GM11168 (cell line): ENCODE results near the gene DOK1.

Experiments used
- in situ Hi-C: fragments of 300-500 bp; cut with MboI; formaldehyde crosslinking; loops from one replicate; pipeline ENCODE4 v1.12.0; 2022; ENCODE audit warnings: low sequenced_read_pairs; ENCODE audit not compliant: unreplicated experiment

DOK1 gene

DNA sequence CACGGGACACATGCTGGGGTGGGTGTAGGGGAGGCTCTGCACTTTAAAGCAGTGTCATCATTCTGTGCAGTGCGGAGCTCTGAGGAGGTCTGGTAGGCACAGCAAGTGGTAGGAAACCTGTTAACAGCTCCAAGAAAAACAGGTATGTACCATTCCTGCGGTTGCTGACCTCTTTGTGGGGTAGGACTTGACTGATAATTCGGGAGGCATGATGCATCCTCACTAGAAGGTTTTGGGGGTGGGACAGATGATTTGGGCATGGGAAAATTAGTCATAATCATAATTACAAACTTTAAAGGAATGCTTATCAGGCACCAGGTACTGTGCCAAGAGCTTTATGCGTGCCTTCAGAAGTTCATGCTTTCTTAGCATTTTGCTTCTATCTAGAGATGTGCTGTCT, 9.7 kb downstream of the DOK1 start:
- in situ Hi-C loops: no loop called here

DNA sequence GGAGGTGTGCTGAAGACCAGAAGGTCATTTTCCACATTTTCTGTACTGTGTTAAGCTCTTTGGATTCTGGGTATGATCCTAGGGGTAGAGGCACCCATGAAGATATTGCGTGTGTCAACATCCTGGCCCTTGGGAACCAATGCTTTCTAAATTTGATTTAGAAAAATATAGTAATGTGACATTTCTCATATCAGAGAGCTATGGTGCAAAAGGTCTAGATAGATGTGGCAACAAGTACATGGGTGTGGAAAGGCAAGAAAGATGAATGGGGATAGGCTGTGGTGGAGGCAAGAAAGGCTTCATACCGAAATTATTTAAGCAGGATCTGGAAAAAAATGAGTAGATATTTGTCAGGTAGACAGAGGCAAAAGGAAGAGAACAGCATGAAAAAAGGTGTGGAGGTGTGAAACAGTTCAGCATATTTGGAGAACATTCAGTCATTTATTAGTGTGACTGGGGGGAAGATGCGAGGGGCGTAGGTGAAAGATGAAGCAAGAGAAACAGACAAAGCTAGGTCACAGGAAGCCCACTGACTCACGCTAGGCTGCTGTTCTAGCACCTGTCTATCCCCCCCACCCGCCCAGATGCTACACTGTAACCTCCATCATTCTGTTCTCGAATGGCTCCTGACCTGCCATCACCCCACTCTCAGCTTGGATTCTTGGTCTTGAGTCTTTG, 11.7 kb downstream of the DOK1 start:
- in situ Hi-C loops: no loop called here

DNA sequence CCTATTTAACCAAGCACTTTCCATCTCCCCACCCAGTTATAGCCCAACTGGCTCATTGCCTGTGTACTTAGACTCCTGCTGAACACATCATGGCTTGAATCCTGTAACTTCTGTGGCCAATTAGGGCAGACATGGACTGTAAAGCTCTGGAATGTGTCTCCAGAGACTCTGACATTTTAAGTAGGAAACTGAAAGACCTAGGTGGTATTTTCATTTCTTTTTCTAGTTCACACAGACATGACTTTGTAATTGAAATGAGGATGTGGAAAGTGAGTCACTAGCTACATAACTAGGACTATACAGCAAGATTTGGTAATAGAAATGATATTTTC, 12.2 kb downstream of the DOK1 start:
- in situ Hi-C loops: no loop called here

DNA sequence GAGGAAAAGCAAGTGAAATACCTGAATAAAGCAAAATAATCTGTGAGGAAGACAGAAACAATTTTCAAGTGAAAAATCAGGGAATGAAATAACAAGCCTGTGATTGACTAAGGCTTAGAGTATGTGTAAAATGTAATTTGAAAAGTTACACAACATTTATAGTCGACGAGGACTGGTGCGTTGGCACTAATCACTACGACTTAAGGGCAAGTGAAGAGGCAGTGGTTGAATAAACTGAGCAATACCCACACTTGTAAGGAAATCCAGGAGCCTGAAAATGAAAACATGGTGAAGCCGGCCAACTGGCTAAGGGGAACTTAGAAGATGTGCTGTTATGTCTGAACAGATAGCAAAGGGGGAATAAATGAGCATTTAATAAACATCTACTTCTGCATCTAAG, 13.4 kb downstream of the DOK1 start:
- in situ Hi-C loops: no loop called here

DNA sequence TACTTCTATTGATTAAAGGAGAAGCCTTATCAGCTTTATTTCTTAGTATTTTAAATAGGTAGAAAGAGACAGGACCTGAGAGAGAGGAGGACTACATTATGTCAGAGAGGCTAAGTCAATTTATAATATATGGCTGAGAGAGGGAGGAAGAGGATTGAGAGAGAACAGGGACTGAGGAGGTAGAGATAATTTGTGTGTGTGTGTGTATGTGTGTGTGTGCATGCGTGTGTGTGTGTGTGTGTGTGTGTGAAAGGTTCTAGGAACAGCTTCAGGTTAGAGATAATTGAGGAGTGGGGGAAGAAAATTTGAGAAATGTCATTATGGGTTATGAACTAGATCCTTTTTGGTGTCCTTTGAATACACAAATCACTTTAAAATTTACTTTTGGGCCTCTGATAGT, 15.2 kb downstream of the DOK1 start:
- in situ Hi-C loops: no loop called here

DNA sequence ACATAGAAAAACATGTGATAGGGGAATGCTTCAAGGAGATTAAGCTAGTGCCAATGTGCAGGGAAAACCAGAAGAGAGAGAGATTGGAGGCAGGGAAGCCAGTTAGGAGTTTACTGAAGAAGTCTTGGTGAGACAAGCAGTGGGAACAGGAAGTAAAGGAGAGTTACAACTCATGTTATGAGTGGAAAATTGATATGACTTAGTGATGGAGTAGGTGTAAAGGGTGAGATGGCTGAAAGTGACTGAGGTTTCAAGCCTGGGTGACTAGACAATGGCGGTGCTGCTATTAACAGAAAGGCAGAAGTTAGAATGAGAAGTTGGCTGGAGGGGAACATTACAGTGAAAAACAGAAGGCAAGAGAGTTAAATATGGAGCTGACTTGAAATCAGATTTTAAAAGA, 16.5 kb downstream of the DOK1 start:
- in situ Hi-C loops: no loop called here

DNA sequence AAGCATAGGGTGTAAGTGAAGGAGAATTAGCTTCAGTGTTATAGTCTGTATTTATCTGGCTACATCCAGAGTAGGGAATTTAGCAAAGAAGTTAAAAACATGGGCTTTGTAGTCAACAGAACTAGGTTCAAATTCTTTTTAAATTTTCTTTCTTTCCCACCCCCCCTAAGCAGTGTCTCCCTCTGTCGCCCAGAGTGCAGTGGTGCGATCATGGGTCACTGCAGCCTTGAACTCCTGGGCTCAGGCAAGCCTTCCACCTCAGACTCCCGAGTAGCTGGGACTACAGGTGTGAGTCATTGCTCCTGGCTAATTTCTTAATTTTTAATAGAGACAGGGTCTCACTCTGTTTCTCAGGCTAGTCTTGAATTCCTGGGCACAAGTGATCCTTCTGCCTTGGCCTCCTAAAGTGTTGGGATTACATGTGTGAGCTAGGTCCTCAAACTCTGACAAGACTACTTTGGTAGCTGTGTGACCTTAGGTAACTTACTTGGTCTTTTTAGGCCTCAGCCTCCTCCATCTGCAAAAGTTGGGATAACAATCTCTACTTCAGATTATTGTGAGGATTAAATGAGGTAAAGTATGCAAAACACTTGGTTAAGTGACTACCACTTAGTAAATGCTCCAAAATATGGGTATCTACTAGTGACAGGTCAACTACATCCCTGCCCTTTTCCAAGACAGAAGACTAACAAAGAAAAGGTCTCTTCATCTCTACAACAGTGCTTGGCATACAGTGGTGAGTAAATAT, 17.8 kb downstream of the DOK1 start:
- in situ Hi-C loops: no loop called here

DNA sequence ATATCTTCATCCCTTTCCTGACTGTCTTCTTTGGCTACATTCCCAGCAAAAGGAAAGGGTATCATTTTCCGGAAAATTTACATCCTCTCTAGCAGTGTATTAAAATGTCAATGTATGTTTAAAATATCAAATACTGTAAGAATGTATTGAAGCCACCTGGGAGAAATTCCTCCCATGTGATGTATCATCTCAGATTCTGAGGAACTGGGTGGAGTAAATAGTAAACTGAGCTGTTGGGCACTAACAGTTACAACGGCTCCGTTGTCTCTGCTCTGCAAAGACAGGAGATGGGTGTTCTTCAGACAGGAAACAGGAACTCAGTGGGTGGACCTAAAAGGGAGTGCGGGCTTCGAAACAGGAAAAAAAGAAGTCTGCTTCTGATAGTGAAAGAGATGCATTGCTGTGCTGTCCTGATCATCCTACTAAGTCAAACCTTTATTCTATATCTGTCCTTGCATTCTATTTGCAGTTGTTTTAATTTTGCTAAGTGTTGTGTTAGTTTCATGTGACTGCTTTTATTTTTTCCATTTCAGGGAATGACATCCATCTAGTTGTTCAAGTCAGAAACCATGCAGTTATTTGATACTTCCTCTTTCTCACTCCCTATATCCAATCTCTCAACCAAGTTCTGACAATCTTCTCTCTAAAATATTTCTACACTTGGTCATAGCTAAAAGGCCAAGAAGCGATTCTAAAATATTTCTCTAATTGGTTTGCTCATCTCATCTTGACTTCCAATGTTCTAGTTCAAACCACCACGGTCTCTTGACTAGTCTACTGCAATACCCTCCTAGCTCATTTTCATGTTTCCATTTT, 19.4 kb downstream of the DOK1 start:
- in situ Hi-C loops: no loop called here

DNA sequence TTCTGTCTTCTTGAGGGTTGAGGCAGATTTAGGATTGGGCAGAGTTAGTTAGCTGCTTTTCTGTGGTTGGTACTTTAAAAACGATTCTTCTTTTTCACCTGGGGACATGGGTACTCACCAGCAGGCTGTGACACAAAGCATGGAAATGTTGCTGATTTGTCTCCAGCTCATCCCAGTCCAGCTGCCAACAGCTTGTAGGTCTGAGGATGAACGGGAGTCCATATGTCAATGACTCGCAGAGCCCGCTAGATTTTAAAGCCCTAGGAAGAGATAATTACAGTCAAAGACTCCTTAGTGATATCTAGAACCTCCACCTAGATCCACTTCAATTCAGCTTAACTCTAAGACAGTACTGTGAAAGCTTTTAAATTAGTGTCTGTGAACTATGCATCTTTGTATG, 20.8 kb downstream of the DOK1 start:
- in situ Hi-C loops: loop anchor here (5.0 kb wide), 1 partner anchor 93 kb away; the partner anchor contains the start of genes CCDC142 and TTC31

DNA sequence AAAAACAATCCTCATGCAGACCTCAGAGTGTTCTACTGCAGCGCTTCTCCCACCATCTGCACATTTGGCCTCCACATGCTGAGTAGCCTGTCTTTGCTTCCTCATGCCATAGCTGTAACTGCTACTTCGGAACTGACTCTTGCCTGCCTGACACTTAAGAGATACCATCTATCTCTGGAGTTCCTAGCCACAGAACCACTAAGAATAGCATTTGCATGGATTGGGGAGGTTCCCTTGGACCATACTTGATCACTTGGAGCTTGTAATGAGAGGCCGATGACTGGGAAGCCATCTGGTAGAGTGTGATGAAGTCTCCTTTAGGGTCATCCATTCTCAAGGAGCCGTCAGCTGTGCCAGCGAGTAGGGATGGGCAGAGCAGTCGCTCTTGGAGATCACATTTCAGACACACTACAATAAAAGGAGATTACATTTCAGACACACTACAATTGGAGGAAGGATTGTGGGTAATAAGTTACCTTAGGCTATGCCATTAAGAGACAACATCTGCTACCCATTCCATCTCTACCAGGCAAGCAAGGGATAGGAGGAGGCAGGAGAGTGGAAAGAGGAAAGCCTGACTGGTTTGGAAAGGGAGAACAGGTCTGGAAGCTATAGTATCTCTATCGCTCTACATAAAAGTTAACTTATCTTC, 21.8 kb downstream of the DOK1 start:
- in situ Hi-C loops: loop anchor here (5.0 kb wide), 1 partner anchor 94 kb away; the partner anchor contains the start of genes CCDC142 and TTC31

DNA sequence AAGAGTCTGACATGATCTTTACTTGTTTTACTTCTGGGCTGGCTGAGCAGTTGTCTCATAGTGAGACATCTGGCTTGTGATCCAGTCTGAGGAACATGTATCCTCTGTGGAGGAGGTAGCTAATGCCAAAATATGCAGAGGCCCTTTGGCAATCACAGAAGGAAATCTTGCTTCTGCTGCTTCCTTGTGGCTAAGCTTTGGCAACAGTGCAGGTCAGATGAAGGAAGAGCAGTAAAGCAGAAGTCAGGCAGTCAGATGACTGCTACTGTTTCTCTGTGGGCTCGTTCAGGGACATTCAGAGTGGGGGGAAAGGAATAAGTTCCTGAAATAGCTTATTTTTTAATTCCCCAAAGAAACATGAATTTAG, 22.3 kb downstream of the DOK1 start:
- in situ Hi-C loops: loop anchor here (5.0 kb wide), 1 partner anchor 95 kb away; the partner anchor contains the start of genes CCDC142 and TTC31

DNA sequence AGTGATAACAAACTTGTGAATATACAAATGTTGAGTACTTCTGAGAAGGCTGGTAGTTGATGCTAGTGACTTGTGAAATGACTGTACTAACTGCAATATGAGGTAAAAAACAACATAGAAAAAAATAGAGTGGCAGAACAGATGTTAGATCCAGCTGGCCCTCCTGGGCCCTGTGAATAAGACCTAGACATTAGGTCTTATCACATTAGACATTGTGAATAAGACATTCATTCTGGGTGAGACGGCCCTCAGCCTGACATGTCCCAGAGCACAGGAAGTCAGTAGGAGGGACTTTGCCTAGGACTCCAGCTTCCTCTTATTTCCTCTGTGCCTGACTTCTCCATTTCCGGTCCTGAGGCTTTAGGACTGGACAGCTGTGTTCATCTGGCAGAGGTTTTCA, 22.9 kb downstream of the DOK1 start:
- in situ Hi-C loops: loop anchor here (5.0 kb wide), 1 partner anchor 95 kb away; the partner anchor contains the start of genes CCDC142 and TTC31

DNA sequence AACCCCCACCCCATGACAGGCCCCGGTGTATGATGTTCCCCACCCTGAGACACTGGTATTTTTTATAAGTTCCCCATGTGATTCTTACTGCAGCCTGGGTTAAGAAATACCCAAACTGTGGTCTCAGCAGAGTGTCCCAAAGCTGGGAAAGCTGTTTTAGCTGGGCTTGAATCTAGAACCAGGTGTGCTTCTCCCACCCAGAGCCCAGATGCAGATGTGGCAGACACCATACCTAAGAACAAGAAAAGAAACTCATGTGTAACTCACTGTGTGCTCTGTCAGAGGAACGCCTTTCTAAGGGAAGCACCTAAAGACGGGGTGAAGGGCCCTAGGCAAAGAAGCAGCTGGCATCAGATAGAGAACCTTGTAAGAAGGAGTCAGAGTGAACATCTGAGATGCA, 23.9 kb downstream of the DOK1 start:
- in situ Hi-C loops: loop anchor here (5.0 kb wide), 1 partner anchor 96 kb away; the partner anchor contains the start of genes CCDC142 and TTC31

DNA sequence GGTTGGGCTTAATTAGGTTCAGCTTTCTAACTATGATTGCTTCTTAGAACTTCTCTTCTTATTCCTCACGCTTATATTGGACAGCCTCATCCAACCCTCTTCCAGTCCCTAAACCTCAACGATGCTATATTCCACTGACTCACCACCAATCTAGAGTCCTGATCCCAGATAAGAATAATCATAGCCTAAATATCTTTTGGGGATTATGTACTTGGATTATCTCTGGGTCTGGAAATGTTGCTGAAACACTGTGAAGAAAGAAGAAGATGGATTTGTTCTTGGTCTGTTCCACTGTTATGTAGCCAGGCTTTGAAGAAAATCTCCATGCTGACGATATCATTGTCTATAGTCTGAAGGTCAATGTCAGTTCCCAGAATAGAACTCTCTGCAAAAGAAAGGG, 26.9 kb downstream of the DOK1 start:
- in situ Hi-C loops: no loop called here

DNA sequence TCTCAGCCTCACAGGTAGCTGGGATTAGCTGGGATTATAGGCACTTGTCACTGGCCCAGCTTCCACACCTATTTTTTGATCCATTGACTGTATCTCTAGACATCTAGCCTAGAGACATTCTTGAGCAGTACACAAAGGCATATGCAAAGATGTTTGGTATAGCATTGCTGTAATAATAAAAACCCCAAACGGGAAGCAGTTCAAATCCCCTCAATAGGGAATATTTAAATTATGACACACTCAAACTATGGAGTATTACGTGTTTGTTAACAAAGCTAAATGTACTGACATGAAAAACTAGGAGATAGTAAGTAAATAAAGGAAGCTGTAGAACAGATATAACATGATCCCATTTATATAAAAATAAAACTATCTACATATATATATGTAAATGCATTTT, 27.7 kb downstream of the DOK1 start:
- in situ Hi-C loops: no loop called here

DNA sequence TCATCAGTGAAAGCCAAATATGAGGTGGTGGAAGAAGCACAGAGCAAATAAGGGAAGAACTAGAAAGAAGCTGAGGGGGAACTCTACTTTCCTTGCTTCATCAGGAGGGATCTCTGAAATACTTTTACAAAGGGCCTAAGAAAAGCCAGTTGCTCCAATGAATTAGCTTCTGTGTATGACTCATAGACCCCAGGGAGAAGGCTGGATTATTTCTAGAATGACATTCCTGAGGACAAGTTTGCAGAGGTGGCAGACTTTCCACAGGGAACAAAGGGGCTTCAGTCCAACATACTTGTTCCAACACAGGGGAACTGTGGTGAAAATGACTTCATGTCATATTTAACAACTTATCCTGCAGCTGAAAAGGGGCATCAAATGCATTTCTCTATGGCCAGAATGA, 29.0 kb downstream of the DOK1 start:
- in situ Hi-C loops: no loop called here

DNA sequence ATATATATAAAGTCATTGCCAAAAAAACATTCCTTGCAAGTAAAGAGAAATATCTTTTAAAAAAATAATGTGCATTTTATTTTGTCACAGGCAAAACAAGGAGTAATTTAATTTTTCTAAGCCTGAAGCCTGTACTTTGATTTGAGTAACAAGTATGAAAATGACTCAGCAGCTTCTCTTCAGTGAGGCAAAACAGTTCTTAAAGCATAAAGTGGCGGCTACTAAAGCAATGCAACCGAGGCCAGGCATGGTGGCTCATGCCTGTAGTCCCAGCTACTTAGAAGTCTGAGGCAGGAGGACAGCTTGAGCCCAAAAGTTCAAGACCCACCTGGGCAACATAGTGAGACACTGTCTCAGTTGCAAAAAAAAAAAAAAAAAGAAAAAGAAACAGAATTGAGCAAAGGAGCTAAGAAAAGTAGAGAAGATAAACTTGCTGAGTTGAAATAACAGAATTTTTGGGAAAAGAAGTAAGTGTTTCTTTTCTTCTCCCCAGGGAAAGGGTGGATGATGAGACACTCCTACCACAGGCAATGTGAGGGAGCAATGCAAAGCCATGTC, 29.6 kb downstream of the DOK1 start:
- in situ Hi-C loops: no loop called here

DNA sequence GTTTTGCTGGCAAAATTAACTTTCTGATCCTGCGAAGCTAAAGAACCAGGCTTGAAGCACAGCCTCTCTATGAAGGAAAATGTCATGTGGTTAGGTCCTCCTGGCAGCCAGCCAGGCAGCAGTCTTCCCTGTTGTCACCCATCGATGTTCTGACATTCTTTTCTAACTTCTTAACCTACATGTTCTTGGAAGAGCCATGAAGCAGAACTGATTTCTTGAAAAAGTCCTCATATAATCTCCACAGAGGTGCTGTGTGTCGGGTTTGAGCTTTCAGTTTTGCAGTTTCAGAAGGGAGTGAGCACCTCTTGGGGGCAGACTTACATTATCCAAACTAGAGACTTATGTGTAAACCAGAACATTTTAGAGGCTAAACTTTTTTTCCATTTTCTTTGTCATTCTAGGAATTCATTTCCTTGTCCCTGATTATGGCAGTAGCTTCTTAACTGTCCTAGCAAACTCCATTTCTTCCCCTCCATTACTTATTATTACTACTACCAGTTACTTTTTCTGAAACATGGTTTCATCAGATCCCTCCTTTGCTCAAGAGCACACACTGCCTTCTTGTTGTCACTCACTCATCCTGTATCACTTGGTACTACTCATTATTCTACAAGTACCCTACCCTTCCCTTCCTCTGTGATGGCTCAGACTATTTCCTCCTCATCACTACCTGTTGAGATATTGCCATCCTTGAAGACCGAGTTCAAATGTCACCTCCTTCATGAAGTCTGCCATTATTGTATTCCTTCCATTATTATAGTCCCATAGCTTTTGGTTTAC, 31.1 kb downstream of the DOK1 start:
- in situ Hi-C loops: no loop called here

DNA sequence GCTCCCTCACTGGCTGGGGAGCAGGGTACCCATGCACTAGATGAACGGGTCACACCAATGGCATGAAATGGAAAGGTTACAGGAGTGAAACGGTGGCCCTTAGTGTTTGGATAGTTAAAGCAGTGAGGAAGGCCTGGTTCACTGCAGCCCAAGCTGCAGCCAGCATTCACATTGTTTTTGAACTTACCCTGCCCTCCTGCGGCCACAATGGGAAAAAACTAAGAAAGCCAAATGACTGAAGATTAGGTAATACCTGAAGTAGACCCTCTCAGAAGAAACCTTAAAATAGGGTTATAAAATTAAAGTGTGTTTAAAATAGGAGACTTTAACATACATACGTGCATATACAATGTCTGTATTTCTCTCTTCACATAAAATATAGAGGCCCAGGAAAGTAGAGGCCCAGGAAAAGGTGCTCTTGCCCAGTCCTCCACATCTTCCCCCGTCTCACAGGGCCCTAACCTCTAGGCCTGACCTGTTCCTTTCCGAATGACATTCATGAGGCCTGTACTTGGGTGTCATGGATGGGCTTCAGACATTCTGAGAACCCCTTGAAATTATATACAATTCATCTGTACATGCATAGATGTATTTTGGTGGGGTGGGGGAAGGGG, 33.3 kb downstream of the DOK1 start:
- in situ Hi-C loops: no loop called here
